K562 (cell line): ENCODE measurements around the gene ALK. TPM values are rescaled to one million over a fixed set of nuclear protein-coding genes. Genes with fewer than 3 reads are reported as not detected.

Experiments used
- ATAC-seq: fragments of 200-7000 bp; cut with Tn5 transposase; 3 replicates; pipeline ENCODE4 v1.9.1; 2020; ENCODE audit warnings: moderate library complexity
- BruUV-seq: library from RNA; stranded (reverse); fragments of 400-500 nt; replicated peaks from 2 replicates; lab custom pipeline; 2021; lab: Mats Ljungman, UMichigan
- CTCF ChIA-PET: fragments of 300-600 bp; formaldehyde crosslinking; extraction: SDS; loops from one replicate; lab custom pipeline; 2021; ENCODE audit warnings: low intra/inter-chr PET ratio; lab: Yijun Ruan, JAX
- POLR2A ChIA-PET: fragments of 300-600, 350-650 bp; sonication (Branson Sonifier 250); formaldehyde crosslinking; extraction: SDS; loops from one replicate; lab custom pipeline; 2021; ENCODE audit warnings: antibody characterized with exemption, inconsistent platforms; lab: Yijun Ruan, JAX
- DNase-seq, 4 experiments: peaks; one replicate each; pipeline versions ENCODE4 v3.0.0 to v3.0.0-alpha.2; 2011 to 2018; ENCODE audit warnings: low spot score in 3 of 4, mixed read lengths in 3 of 4; ENCODE audit errors: extremely low read depth in 1 of 4
- FAIRE-seq: peaks from 2 replicates; lab custom pipeline; 2011; peaks lifted over from hg19 to GRCh38; lab: Jason Lieb, UNC
- H2AFZ ChIP-seq: 2 replicates; pipeline ENCODE4 v1.6.0; 2011; ENCODE audit warnings: low read depth, low read length, control low read depth, inconsistent platforms
- H3K27ac ChIP-seq: fragments of 200-600 bp; 3 replicates; pipeline ENCODE4 v1.8.0; 2011; ENCODE audit warnings: low read depth, mild to moderate bottlenecking, control low read depth, inconsistent platforms, low read length, moderate library complexity, mixed read lengths; ENCODE audit errors: extremely low read depth
- H3K27me3 ChIP-seq, 2 experiments: fragments of 300-600 bp in 1 of 2; 2 replicates in 1 of 2; 3 replicates in 1 of 2; pipeline versions ENCODE4 v1.6.0 to v1.8.0; 2011; ENCODE audit warnings: inconsistent platforms in 2 of 2, low read length in 2 of 2, mild to moderate bottlenecking in 1 of 2, mixed read lengths in 1 of 2, moderate library complexity in 1 of 2; ENCODE audit not compliant: control insufficient read depth in 2 of 2, insufficient read depth in 2 of 2
- H3K36me3 ChIP-seq: fragments of 300-600 bp; 3 replicates; pipeline ENCODE4 v1.8.0; 2011; ENCODE audit warnings: mild to moderate bottlenecking, low read length, inconsistent platforms; ENCODE audit not compliant: control insufficient read depth, insufficient read depth
- H3K4me1 ChIP-seq, 2 experiments: fragments of 200-600 bp in 1 of 2; replicated peaks in 1 of 2; 2 replicates in 1 of 2; 3 replicates in 1 of 2; pipeline versions ENCODE4 v1.5.1 to v1.8.0; 2011; ENCODE audit warnings: inconsistent platforms in 2 of 2, low read length in 2 of 2, mild to moderate bottlenecking in 1 of 2, mixed read lengths in 1 of 2, moderate library complexity in 1 of 2; ENCODE audit not compliant: control insufficient read depth in 2 of 2, insufficient read depth in 2 of 2
- H3K4me2 ChIP-seq: 2 replicates; pipeline ENCODE4 v1.6.1; 2011; ENCODE audit warnings: low read length, control low read depth, inconsistent platforms, mixed read lengths; ENCODE audit not compliant: insufficient read depth
- H3K4me3 ChIP-seq: fragments of 200-600 bp; sonication (generic), shearing (Covaris generic); 2 replicates; pipeline ENCODE4 v1.5.1; 2016; ENCODE audit warnings: control low read depth, inconsistent platforms
- H3K79me2 ChIP-seq: fragments of 200-600 bp; 3 replicates; pipeline ENCODE4 v1.8.0; 2011; ENCODE audit warnings: low read length, inconsistent platforms; ENCODE audit not compliant: control insufficient read depth, insufficient read depth
- H3K9ac ChIP-seq, 2 experiments: 2 replicates each; pipeline versions ENCODE4 v1.6.0 to v1.6.1; 2011; ENCODE audit warnings: low read depth in 2 of 2, low read length in 2 of 2, control low read depth in 1 of 2, inconsistent platforms in 1 of 2, mild to moderate bottlenecking in 1 of 2, mixed read lengths in 1 of 2; ENCODE audit not compliant: insufficient read depth in 1 of 2
- H3K9me1 ChIP-seq: one replicate; pipeline ENCODE4 v1.6.0; 2011; ENCODE audit warnings: inconsistent platforms, mild to moderate bottlenecking, low read length, moderate library complexity; ENCODE audit not compliant: control insufficient read depth, insufficient read depth
- H3K9me3 ChIP-seq: replicated peaks from 2 replicates; pipeline ENCODE4 v1.5.1; 2011; ENCODE audit warnings: low read depth, low read length, inconsistent platforms; ENCODE audit not compliant: control insufficient read depth, insufficient read depth
- H4K20me1 ChIP-seq: replicated peaks from 2 replicates; pipeline ENCODE4 v1.6.1; 2011; ENCODE audit warnings: low read length, inconsistent platforms, mixed read lengths; ENCODE audit not compliant: control insufficient read depth, insufficient read depth
- AFF1 ChIP-seq, 2 experiments: fragments of 450-650 bp; IDR thresholded peaks; 2 replicates each; pipeline ENCODE4 v1.6.1; 2018; ENCODE audit warnings: mild to moderate bottlenecking in 2 of 2, low read depth in 1 of 2; ENCODE audit not compliant: partially characterized antibody in 2 of 2
- CEBPG ChIP-seq, 3 experiments: fragments of 200-800 bp in 1 of 3; sonication (Bioruptor generic) in 1 of 3; sonication (generic) in 1 of 3; formaldehyde crosslinking in 1 of 3; IDR thresholded peaks in 2 of 3; conservative IDR thresholded peaks in 1 of 3; 2 replicates each; pipeline versions ENCODE4 v1.6.1 to v1.8.0; 2016 to 2022; ENCODE audit warnings: missing compliant biosample characterization in 2 of 3, missing genetic modification characterization in 2 of 3, mild to moderate bottlenecking in 1 of 3, missing genetic modification reagents in 1 of 3
- CTCFL ChIP-seq: IDR thresholded peaks from 2 replicates; pipeline ENCODE4 v1.6.1; 2011; ENCODE audit warnings: borderline replicate concordance, low read depth, mild to moderate bottlenecking, moderate library complexity, low read length; ENCODE audit not compliant: insufficient read depth, poor library complexity, severe bottlenecking
- HEY1 ChIP-seq: fragments of 250-450 bp; sonication (Bioruptor Pico); IDR thresholded peaks from 2 replicates; pipeline ENCODE4 v1.5.0; 2020; ENCODE audit warnings: mild to moderate bottlenecking, moderate library complexity, borderline replicate concordance
- ILK ChIP-seq: fragments of 450-650 bp; IDR thresholded peaks from 2 replicates; pipeline ENCODE4 v1.6.1; 2016; ENCODE audit warnings: missing genetic modification characterization, low read depth, mild to moderate bottlenecking, missing compliant biosample characterization, moderate library complexity, borderline replicate concordance
- RBFOX2 ChIP-seq: fragments of 200-400 bp; formaldehyde crosslinking; IDR thresholded peaks from 2 replicates; pipeline ENCODE4 v1.6.1; 2017; ENCODE audit warnings: low read depth, mild to moderate bottlenecking, low read length, moderate library complexity
- RBM25 ChIP-seq: fragments of 200-400 bp; formaldehyde crosslinking; IDR thresholded peaks from 2 replicates; pipeline ENCODE4 v1.6.1; 2018; ENCODE audit warnings: low read length, low read depth, moderate library complexity; ENCODE audit not compliant: severe bottlenecking
- ZBTB5 ChIP-seq: fragments of 450-650 bp; IDR thresholded peaks from 2 replicates; pipeline ENCODE4 v1.6.1; 2017; ENCODE audit warnings: antibody characterized with exemption
- ZC3H8 ChIP-seq: fragments of 450-650 bp; IDR thresholded peaks from 2 replicates; pipeline ENCODE4 v1.6.1; 2017
- ZNF253 ChIP-seq: fragments of 250-450 bp; sonication (Bioruptor Pico); conservative IDR thresholded peaks from 2 replicates; pipeline ENCODE4 v1.6.1; 2021; ENCODE audit warnings: mild to moderate bottlenecking
- ZNF766 ChIP-seq: fragments of 200-800 bp; sonication (Bioruptor generic); conservative IDR thresholded peaks from 2 replicates; pipeline ENCODE4 v1.6.1; 2016; ENCODE audit warnings: missing genetic modification characterization, missing compliant biosample characterization
- WGBS: fragments of 100-300 bp; shearing (Covaris generic); methylation state at CpG from one replicate; pipeline ENCODE4 v1.1.6; 2016; ENCODE audit warnings: low coverage, mixed read lengths; ENCODE audit not compliant: insufficient coverage; ENCODE audit errors: missing lambda C conversion rate; 5-methylcytosine and 5-hydroxymethylcytosine counted together
- in situ Hi-C: fragments of 300-500 bp; cut with MboI; formaldehyde crosslinking; loops from 4 replicates; pipeline ENCODE4 v1.15.0; 2018; ENCODE audit warnings: inconsistent platforms, mixed read lengths
- intact Hi-C: fragments of 100-400 bp; cut with micrococcal nuclease; formaldehyde crosslinking; loops from 2 replicates; pipeline ENCODE4 v1.14.2; 2022
- polyA plus RNA-seq, 8 experiments: library from polyadenylated mRNA; depleted of rRNA in 4 of 8; stranded (reverse) in 5 of 8; unstranded in 3 of 8; fragments of >200 nt; fragmentation: Nextera tagmentation in 2 of 8; fragmentation: Illumina TruSeq in 1 of 8; extraction: Ambion mirVana in 2 of 8; extraction: Trizol in 1 of 8; gene quantifications; 2 replicates each; pipeline versions ENCODE4 v1.2.1 to v1.2.3, GENCODE V29; 2011 to 2014; ENCODE audit warnings: inconsistent platforms in 1 of 8, missing spikeins in 1 of 8
- total RNA-seq, 7 experiments: library from RNA; depleted of rRNA in 6 of 7; stranded (reverse); fragments of >200 nt in 6 of 7; fragmentation: Illumina TruSeq in 2 of 7; extraction: Trizol in 2 of 7; gene quantifications; 2 replicates each; pipeline versions ENCODE4 v1.2.1 to v1.2.3, GENCODE V29; 2011 to 2021; ENCODE audit warnings: low replicate concordance in 1 of 7

Gene ALK
- total and polyA plus RNA-seq, 9 of the 15 experiments (the other 6 are each of a cell fraction or from before 2014, with no cell fraction given), result not detected

- FAIRE-seq (peak; percentile 15), DNase-seq (no peak), ATAC-seq (no peak)
- no peak overlapping the region for H3K9ac ChIP-seq
- H3K9me1 ChIP-seq, result no peaks in the 10 kb centered on the region
- no peak overlapping the region for H3K4me3 ChIP-seq
- WGBS, result 0% methylated on average over 3 of the region's 3 CpGs
- H4K20me1 ChIP-seq, result no peaks in the 10 kb centered on the region
- in situ Hi-C loops, result no loop called here
- no peaks in the 10 kb centered on the region for H3K79me2 ChIP-seq
- intact Hi-C loops, result no loop called here
- BruUV-seq, result no TSS peak
- H3K27me3 ChIP-seq, result no peaks in the 10 kb centered on the region
- ChIA-PET CTCF (no interaction called here), POLR2A (no interaction called here)
- no peaks in the 10 kb centered on the region for H3K36me3 ChIP-seq
- no peaks in the 10 kb centered on the region for H3K4me1 ChIP-seq
- H2AFZ ChIP-seq, result no peak overlapping the region
- no peak overlapping the region for H3K27ac ChIP-seq
- no peaks in the 10 kb centered on the region for H3K9me3 ChIP-seq
- no peak overlapping the region for H3K4me2 ChIP-seq
- TF ChIP-seq RBFOX2, result no peak
- no peak for TF ChIP-seq ZC3H8
- TF ChIP-seq CTCFL, result no peak
- no peak for TF ChIP-seq ZNF253 (CRISPR knock-in tag)
- no peak for TF ChIP-seq HEY1 (CRISPR knock-in tag)
- no peak for TF ChIP-seq AFF1 (IDR thresholded peaks at IDR 0.05; ENCODE audit: low read depth in 1 of 2, partially characterized antibody in 2 of 2)
- no peak for TF ChIP-seq ILK
- TF ChIP-seq CEBPG (CRISPR knock-in tag; IDR thresholded peaks at IDR 0.05), result no peak
- no peak for TF ChIP-seq CEBPG (tag; conservative IDR thresholded peaks at IDR 0.05 in 1 of 2, IDR thresholded peaks at IDR 0.05 in 1 of 2)
- no peak for TF ChIP-seq ZBTB5
- no peak for TF ChIP-seq ZNF766
- no peak for TF ChIP-seq RBM25
Observed at GRCh38 chr2:29655391-29656086, 265.8 kb downstream of the ALK start.
